Measurements from ENCODE around the gene ERC2. TPM values are rescaled to one million over a fixed set of nuclear protein-coding genes. Genes with fewer than 3 reads are reported as not detected.

Gene ERC2
- polyA plus RNA-seq, 3 donors: 2.6 to 4.0 (median 3.7) TPM

GRCh38 chr3:55826731-55827496 is 641.4 kb downstream of the ERC2 start:
- no peak for DNase-seq

- no peak for DNase-seq
Measured at GRCh38 chr3:55826097-55826496, 642.2 kb downstream of the ERC2 start.

GRCh38 chr3:55824406-55824805 is 643.9 kb downstream of the ERC2 start:
- no peak for DNase-seq

- no peak for DNase-seq
Measured at GRCh38 chr3:55823829-55824228, 644.4 kb downstream of the ERC2 start.

GRCh38 chr3:55823001-55823400 is 645.3 kb downstream of the ERC2 start:
- DNase-seq: no peak

GRCh38 chr3:55819005-55819404 is 649.3 kb downstream of the ERC2 start:
- no peak for DNase-seq

- no peak for DNase-seq
Measured at GRCh38 chr3:55818485-55818884, 649.8 kb downstream of the ERC2 start.

GRCh38 chr3:55816794-55817576 is 651.3 kb downstream of the ERC2 start:
- DNase-seq: no peak

GRCh38 chr3:55815262-55815661 is 653.0 kb downstream of the ERC2 start:
- DNase-seq: no peak

- DNase-seq: no peak
Measured at GRCh38 chr3:55813268-55814097, 654.8 kb downstream of the ERC2 start.

GRCh38 chr3:55812394-55813013 is 655.8 kb downstream of the ERC2 start:
- DNase-seq: no peak

GRCh38 chr3:55807210-55807609 is 661.1 kb downstream of the ERC2 start:
- no peak for DNase-seq

- DNase-seq: no peak
Measured at GRCh38 chr3:55805169-55805568, 663.1 kb downstream of the ERC2 start.

- DNase-seq: no peak
Measured at GRCh38 chr3:55804170-55805095, 663.8 kb downstream of the ERC2 start.

GRCh38 chr3:55802816-55803215 is 665.5 kb downstream of the ERC2 start:
- DNase-seq: no peak

GRCh38 chr3:55801676-55802075 is 666.6 kb downstream of the ERC2 start:
- DNase-seq: no peak

GRCh38 chr3:55801068-55801467 is 667.2 kb downstream of the ERC2 start:
- no peak for DNase-seq

GRCh38 chr3:55797775-55798174 is 670.5 kb downstream of the ERC2 start:
- DNase-seq: no peak

- no peak for DNase-seq
Measured at GRCh38 chr3:55797084-55797483, 671.2 kb downstream of the ERC2 start.

GRCh38 chr3:55796533-55796932 is 671.7 kb downstream of the ERC2 start:
- no peak for DNase-seq

GRCh38 chr3:55795746-55796145 is 672.5 kb downstream of the ERC2 start:
- DNase-seq: no peak

All from renal pelvis (tissue), 4 donors.